ENCODE results near the gene ACTG2.

Gene ACTG2

GRCh38 chr2:73963385-73964120 lies 70.7 kb downstream of the ACTG2 start:
- H3K4me3 ChIP-seq (ENCODE audit: low read depth in 1 of 2, low read length in 2 of 2), result no peak overlapping the region

GRCh38 chr2:73964223-73964622 lies 71.4 kb downstream of the ACTG2 start:
- DNase-seq (no peak), ATAC-seq (ENCODE audit: insufficient read depth, low read depth) (no peak)
- H3K36me3 ChIP-seq (ENCODE audit: insufficient read depth, low read length), result peaks cover 7% of the 10 kb centered on the region
- peaks cover 5% of the 10 kb centered on the region for H3K9me3 ChIP-seq (ENCODE audit: insufficient read depth, low read length, severe bottlenecking)
- no peaks in the 10 kb centered on the region for H4K20me1 ChIP-seq (ENCODE audit: insufficient read depth, low read length)
- no peak overlapping the region for H2AFZ ChIP-seq (ENCODE audit: low read depth, low read length)
- no peak overlapping the region for H3K27ac ChIP-seq (ENCODE audit: low read length)
- H3K4me3 ChIP-seq (ENCODE audit: low read depth in 1 of 2, low read length in 2 of 2), result no peak overlapping the region
- no peaks in the 10 kb centered on the region for H3K27me3 ChIP-seq (ENCODE audit: insufficient read depth, low read length, poor library complexity)
- TF ChIP-seq CTCF (IDR thresholded peaks at IDR 0.05; ENCODE audit: borderline replicate concordance, extremely low read depth, low read length, poor library complexity, severe bottlenecking) (no peak), EZH2 (IDR thresholded peaks at IDR 0.05; ENCODE audit: borderline replicate concordance, low read depth, low read length, severe bottlenecking) (no peak)
- H3K4me1 ChIP-seq (ENCODE audit: insufficient read depth, low read length), result peaks cover 2% of the 10 kb centered on the region
- H3K9ac ChIP-seq (ENCODE audit: low read depth, low read length), result no peak overlapping the region
- H3K4me2 ChIP-seq (ENCODE audit: insufficient read depth, low read length), result no peak overlapping the region
- no peaks in the 10 kb centered on the region for H3K79me2 ChIP-seq (ENCODE audit: insufficient read depth, low read length)

More at GRCh38 chr2:73963385-73964120, 70.7 kb downstream of the ACTG2 start:
- no peak for ATAC-seq (ENCODE audit: insufficient read depth, low read depth)
- no peak overlapping the region for H3K9ac ChIP-seq (ENCODE audit: low read depth, low read length)
- H3K4me2 ChIP-seq (ENCODE audit: insufficient read depth, low read length), result no peak overlapping the region
- DNase-seq, result no peak
- no peaks in the 10 kb centered on the region for H3K4me1 ChIP-seq (ENCODE audit: insufficient read depth, low read length)
- no peaks in the 10 kb centered on the region for H3K79me2 ChIP-seq (ENCODE audit: insufficient read depth, low read length)
- H3K27me3 ChIP-seq (ENCODE audit: insufficient read depth, low read length, poor library complexity), result no peaks in the 10 kb centered on the region
- peaks cover 14% of the 10 kb centered on the region for H3K36me3 ChIP-seq (ENCODE audit: insufficient read depth, low read length)
- no peak overlapping the region for H2AFZ ChIP-seq (ENCODE audit: low read depth, low read length)
- H3K9me3 ChIP-seq (ENCODE audit: insufficient read depth, low read length, severe bottlenecking), result peaks cover 5% of the 10 kb centered on the region
- H3K27ac ChIP-seq (ENCODE audit: low read length), result no peak overlapping the region
- TF ChIP-seq EZH2 (IDR thresholded peaks at IDR 0.05; ENCODE audit: borderline replicate concordance, low read depth, low read length, severe bottlenecking), result no peak
- H4K20me1 ChIP-seq (ENCODE audit: insufficient read depth, low read length), result no peaks in the 10 kb centered on the region

GRCh38 chr2:73965053-73965452 lies 72.2 kb downstream of the ACTG2 start:
- Histone ChIP-seq H2AFZ (ENCODE audit: low read depth, low read length) (no peak overlapping the region), H3K27ac (ENCODE audit: low read length) (no peak overlapping the region), H3K9ac (ENCODE audit: low read depth, low read length) (no peak overlapping the region), H3K4me3 (ENCODE audit: low read depth in 1 of 2, low read length in 2 of 2) (no peak overlapping the region), H3K27me3 (ENCODE audit: insufficient read depth, low read length, poor library complexity) (no peaks in the 10 kb centered on the region), H3K79me2 (ENCODE audit: insufficient read depth, low read length) (no peaks in the 10 kb centered on the region), H4K20me1 (ENCODE audit: insufficient read depth, low read length) (no peaks in the 10 kb centered on the region), H3K4me2 (ENCODE audit: insufficient read depth, low read length) (no peak overlapping the region), H3K4me1 (ENCODE audit: insufficient read depth, low read length) (peaks cover 10% of the 10 kb centered on the region), H3K36me3 (ENCODE audit: insufficient read depth, low read length) (no peaks in the 10 kb centered on the region; the same call in 1 of the 2 replicates), H3K9me3 (ENCODE audit: insufficient read depth, low read length, severe bottlenecking) (peaks cover 5% of the 10 kb centered on the region)
- no peak for ATAC-seq (ENCODE audit: insufficient read depth, low read depth)
- TF ChIP-seq EZH2 (IDR thresholded peaks at IDR 0.05; ENCODE audit: borderline replicate concordance, low read depth, low read length, severe bottlenecking), result no peak
- TF ChIP-seq CTCF (IDR thresholded peaks at IDR 0.05; ENCODE audit: borderline replicate concordance, extremely low read depth, low read length, poor library complexity, severe bottlenecking), result no peak
- no peak for DNase-seq

GRCh38 chr2:73968357-73968937 lies 75.6 kb downstream of the ACTG2 start:
- no peaks in the 10 kb centered on the region for H4K20me1 ChIP-seq (ENCODE audit: insufficient read depth, low read length)
- no peaks in the 10 kb centered on the region for H3K79me2 ChIP-seq (ENCODE audit: insufficient read depth, low read length)
- H3K36me3 ChIP-seq (ENCODE audit: insufficient read depth, low read length), result no peaks in the 10 kb centered on the region
- H3K9me3 ChIP-seq (ENCODE audit: insufficient read depth, low read length, severe bottlenecking), result no peaks in the 10 kb centered on the region
- no peak overlapping the region for H3K4me3 ChIP-seq (ENCODE audit: low read depth in 1 of 2, low read length in 2 of 2)
- no peak overlapping the region for H3K4me2 ChIP-seq (ENCODE audit: insufficient read depth, low read length)
- no peak overlapping the region for H3K9ac ChIP-seq (ENCODE audit: low read depth, low read length)
- H3K27ac ChIP-seq (ENCODE audit: low read length), result no peak overlapping the region
- ATAC-seq (ENCODE audit: insufficient read depth, low read depth), result no peak
- DNase-seq, result no peak
- H3K4me1 ChIP-seq (ENCODE audit: insufficient read depth, low read length), result peaks cover 42% of the 10 kb centered on the region
- H2AFZ ChIP-seq (ENCODE audit: low read depth, low read length), result no peak overlapping the region
- TF ChIP-seq CTCF (IDR thresholded peaks at IDR 0.05; ENCODE audit: borderline replicate concordance, extremely low read depth, low read length, poor library complexity, severe bottlenecking), result no peak
- no peak for TF ChIP-seq EZH2 (IDR thresholded peaks at IDR 0.05; ENCODE audit: borderline replicate concordance, low read depth, low read length, severe bottlenecking)
- H3K27me3 ChIP-seq (ENCODE audit: insufficient read depth, low read length, poor library complexity), result no peaks in the 10 kb centered on the region
